Stimulated activated CD4-positive, alpha-beta T cell treated with anti-CD3 and anti-CD28 coated beads, TNF-alpha, amount 100 ng/mL, for 48 hours (primary cell): ENCODE results near the gene PITPNC1.
"Not testable (repeated sequence)": the region's sequence is repeated elsewhere in the genome, so short reads cannot be mapped to it uniquely, and the experiment has no call there.

Source experiments
- DNase-seq, 3 donors: peaks; one replicate each; pipeline ENCODE4 v3.0.0-alpha.2; 2020; ENCODE audit warnings: low read depth in 3 of 3

Gene PITPNC1

GRCh38 chr17:67648032-67648905, 271.2 kb downstream of the PITPNC1 start:
- no peak for DNase-seq

DNA sequence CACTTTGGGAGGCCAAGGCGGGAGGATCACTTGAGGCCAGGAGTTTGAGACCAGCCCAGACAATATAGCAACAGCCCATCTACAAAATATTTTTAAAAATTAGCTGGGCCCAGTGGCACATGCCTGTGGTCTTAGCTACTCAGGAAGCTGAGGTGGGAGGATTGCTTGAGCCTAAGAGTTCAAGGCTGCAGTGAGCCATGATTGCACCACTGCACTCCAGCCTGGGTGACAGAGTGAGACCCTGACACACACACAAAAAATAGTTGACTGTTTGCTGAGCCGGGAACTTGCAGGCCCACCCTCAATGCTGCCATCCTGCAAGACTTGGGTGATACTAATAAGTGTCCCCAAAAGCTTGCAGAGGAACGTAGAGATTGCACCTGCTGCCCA, 271.8 kb downstream of the PITPNC1 start:
- DNase-seq: not testable (repeated sequence)

GRCh38 chr17:67649891-67650290, 272.8 kb downstream of the PITPNC1 start:
- DNase-seq: no peak

DNA sequence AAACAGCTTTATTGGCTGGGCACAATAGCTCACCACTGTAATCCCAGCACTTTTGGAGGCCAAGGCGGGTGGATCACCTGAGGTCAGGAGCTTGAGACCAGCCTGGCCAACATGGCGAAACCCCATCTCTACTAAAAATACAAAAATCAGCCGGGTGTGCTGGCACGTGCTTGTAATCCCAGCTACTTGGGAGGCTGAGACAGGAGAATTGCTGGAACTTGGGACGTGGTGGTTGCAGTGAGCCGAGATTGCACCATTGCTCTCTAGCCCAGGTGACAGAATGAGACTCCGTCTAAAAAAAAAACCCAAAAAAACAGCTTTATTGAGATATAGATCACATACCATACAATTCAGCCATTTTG, 274.1 kb downstream of the PITPNC1 start:
- DNase-seq: not testable (repeated sequence)

DNA sequence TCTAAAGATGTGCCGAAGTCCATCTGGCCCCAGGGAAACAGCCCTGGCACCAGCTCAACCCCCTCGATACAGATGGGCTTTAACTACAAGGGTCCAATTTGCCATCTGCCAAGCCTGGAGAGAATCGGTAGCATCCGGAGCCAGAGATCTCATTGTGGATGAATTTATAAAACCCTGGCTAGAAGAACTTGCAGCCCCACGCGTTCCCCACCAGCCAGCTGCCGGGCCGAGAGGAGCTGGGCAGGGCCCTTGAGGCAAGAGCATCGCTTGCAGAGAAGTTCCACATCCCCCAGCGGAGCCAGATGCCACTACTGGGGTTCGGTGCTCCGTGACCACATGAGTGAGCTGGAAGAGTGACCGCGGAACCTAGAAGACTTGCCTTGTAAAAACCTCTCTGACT, 275.4 kb downstream of the PITPNC1 start:
- no peak for DNase-seq

GRCh38 chr17:67655478-67656148, 278.5 kb downstream of the PITPNC1 start:
- DNase-seq: no peak

- no peak for DNase-seq
Observed at GRCh38 chr17:67656494-67657203, 279.6 kb downstream of the PITPNC1 start.

- no peak for DNase-seq
Observed at GRCh38 chr17:67657596-67657995, 280.5 kb downstream of the PITPNC1 start.

DNA sequence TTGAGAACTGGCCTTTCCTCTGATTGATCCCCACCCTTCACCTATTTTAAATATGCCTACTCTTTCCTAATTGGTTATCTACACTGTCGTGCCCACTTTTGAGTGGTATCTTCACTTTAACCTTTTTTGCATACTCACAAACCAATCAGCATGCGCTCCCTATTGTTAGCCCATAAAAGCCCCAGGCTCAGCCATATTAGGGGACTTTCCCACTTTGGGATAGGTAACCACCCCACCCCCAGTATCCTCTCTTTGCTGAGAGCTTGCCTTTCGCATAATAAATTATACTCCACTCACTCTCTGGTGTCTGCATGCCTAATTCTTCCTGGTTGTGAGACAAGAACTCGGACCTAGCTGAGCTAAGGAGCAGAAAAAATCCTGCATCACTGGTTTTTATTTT, 281.2 kb downstream of the PITPNC1 start:
- no peak for DNase-seq

DNA sequence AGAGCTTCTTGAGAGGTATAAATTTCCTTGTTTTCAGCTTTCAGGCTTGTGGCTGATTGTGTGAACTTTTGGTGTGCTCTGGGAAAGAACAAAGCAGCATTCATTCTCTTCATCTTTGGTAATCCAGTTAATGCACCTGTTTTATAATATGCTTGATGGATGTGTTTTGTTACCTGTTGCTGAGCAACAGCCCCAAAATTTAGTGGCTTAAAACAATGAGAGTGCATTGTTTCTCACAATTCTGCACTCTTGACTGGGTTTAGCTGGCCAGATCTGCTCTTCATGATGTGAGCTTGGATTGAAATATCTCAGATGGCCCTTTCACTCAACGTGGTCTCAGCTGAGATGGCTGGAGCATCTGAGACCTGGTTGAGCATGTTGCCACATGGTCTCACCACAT, 281.9 kb downstream of the PITPNC1 start:
- no peak for DNase-seq

- DNase-seq: no peak
Observed at GRCh38 chr17:67662712-67663111, 285.6 kb downstream of the PITPNC1 start.

DNA sequence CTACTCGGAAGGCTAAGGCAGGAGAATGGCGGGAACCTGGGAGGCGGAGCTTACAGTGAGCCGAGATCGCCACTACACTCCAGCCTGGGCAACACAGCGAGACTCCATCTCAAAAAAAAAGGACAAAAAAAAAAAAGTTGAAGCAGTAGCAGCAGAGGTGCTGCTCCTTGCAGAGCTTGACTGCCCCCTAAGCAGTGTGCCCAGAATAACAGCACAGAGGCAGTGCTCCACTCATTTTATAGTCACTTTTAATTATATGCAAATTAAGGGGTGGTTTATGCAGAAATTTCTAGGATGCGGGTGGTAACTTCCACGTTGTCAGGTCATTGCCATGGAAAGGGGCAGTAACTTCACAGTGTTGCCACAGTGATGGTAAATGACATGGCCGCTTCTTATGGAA, 286.4 kb downstream of the PITPNC1 start:
- no peak for DNase-seq

- no peak for DNase-seq
Observed at GRCh38 chr17:67666028-67666427, 288.9 kb downstream of the PITPNC1 start.

GRCh38 chr17:67666710-67667109, 289.6 kb downstream of the PITPNC1 start:
- no peak for DNase-seq

- no peak for DNase-seq
Observed at GRCh38 chr17:67671493-67671892, 294.4 kb downstream of the PITPNC1 start.

DNA sequence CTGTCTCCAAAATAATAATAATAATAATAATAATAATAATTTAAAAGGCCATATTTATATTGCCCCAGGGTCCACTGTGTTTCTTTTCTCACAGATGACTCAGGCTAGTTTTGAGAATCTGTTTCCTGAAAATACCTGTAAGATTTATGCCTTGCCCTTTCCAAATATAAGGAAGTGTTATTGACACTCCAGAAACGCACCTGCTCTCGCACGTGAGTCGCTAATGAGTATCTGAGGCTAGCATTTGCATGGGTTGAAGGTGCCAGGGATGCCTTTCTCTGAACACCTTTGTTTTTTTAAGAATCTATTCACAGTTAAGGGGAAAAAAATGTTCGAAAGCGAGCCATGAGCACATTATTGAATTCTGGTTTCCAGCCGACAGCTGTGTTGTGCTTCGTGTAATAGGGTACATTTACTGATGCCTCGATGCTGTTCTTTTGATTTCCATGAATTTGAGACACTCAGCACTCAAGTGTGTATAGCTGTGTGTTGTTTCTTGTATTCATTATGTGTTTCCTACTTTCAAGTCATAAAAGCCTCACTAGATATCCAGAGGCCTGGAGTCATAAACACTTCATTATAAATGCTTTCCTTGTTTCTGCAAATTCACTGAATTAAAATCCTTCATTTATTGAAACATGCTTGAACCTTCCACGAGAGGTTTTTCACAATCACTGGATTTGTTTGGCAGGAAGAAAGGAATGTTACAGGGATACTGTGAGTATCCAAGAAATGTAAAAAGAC, 295.7 kb downstream of the PITPNC1 start:
- DNase-seq: no peak

- DNase-seq: no peak
Observed at GRCh38 chr17:67675481-67675880, 298.4 kb downstream of the PITPNC1 start.

- no peak for DNase-seq
Observed at GRCh38 chr17:67676305-67676704, 299.2 kb downstream of the PITPNC1 start.

DNA sequence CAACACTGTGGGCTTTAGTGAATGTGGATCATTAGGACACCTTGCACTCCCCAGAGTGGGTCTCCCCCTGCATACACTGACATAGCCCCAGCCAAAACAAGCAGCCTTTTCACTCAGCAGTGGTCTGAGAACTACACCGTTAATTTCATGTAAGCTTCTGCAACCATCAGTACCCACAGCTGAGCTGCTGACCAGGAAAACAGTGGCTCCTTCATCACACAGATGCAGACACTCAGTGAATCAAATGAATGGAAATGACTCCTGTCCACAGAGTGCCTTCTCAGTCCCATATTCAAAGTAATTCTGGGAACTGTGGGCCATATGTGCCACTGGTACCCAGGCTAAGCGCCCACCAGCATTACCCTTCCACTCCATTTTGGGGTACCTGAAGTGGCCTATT, 301.3 kb downstream of the PITPNC1 start:
- no peak for DNase-seq

DNA sequence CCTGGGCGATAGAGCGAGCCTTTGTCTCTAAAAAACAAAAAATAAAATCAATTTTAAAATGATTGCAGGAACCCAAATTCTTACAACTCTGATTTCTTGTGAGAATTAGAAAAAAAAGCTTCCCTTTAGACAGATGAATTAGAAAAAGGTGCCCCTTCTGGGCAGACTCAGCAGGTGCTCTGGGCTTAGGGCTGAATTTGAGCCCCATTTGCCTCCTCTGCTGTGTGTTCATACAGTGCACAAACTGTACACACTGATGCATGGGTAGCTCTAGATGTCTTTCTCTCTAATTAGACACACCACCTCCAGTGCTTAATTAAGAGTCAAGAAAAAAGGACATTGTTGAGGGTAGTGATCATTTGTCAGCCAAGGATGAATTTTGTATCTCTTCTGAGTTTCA, 302.1 kb downstream of the PITPNC1 start:
- no peak for DNase-seq

GRCh38 chr17:67679721-67680120, 302.6 kb downstream of the PITPNC1 start:
- DNase-seq: no peak
